Retinal pigment epithelial cell (primary cell): ENCODE results near the gene ULBP1.
A peak's percentile ranks its signal among the peaks of the same experiment; 100 is the strongest.
"Not testable (repeated sequence)": the region's sequence is repeated elsewhere in the genome, so short reads cannot be mapped to it uniquely, and the experiment has no call there.

ENCODE experiments used
- DNase-seq: peaks from one replicate; pipeline ENCODE4 v3.0.0-alpha.2; 2010; ENCODE audit warnings: low read depth
- H3K4me3 ChIP-seq: 2 replicates; pipeline ENCODE4 v1.5.1; 2011; ENCODE audit warnings: mild to moderate bottlenecking, low read length, control low read depth, moderate library complexity
- TF ChIP-seq, protein P1 (sequence below): conservative IDR thresholded peaks from 2 replicates; pipeline ENCODE4 v1.5.1; 2011; ENCODE audit warnings: low read depth, low read length, control low read depth, inconsistent platforms

Gene ULBP1

DNA sequence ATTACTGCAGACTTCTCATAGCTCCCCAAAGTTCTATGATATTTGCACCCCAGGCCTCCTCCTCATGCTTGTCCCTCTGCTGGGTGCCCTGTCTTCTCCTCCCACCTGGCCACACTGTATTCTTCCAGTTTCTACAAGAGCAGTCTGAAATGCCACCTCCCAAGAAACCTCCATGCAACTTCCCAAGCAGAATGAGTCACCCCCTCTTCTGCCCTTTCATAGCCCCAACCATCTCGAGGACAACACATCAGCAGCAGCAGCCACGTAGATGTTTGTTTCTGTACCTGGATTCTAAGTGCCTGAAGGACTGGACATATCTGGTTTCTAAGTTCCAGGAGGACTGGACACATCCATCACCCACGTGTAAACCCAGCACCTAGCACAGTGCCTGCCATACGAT is 28.5 kb upstream of the ULBP1 start:
- TF ChIP-seq, protein P1, sequence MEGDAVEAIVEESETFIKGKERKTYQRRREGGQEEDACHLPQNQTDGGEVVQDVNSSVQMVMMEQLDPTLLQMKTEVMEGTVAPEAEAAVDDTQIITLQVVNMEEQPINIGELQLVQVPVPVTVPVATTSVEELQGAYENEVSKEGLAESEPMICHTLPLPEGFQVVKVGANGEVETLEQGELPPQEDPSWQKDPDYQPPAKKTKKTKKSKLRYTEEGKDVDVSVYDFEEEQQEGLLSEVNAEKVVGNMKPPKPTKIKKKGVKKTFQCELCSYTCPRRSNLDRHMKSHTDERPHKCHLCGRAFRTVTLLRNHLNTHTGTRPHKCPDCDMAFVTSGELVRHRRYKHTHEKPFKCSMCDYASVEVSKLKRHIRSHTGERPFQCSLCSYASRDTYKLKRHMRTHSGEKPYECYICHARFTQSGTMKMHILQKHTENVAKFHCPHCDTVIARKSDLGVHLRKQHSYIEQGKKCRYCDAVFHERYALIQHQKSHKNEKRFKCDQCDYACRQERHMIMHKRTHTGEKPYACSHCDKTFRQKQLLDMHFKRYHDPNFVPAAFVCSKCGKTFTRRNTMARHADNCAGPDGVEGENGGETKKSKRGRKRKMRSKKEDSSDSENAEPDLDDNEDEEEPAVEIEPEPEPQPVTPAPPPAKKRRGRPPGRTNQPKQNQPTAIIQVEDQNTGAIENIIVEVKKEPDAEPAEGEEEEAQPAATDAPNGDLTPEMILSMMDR: no peak

DNA sequence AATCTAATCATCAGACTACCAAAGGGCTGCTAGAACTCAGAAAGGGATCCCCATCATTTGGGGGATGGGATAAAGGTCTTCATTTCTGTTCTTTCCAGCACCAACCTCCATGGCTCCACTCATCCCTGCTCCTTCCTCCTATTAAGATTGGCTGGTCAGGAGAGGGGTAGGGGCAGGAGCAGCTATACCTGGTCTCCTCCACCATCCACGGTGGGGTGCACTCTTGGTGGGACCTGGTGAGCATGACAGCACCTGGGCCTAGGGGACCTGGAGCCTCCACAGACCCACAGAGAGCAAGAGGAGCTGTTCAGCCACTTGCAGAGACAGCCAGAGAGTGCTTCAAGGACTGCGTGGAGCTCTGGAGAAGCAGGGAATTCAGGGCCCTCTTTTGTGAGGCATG is 28.1 kb upstream of the ULBP1 start:
- no peak overlapping the region for H3K4me3 ChIP-seq
- TF ChIP-seq, protein P1: no peak
- DNase-seq: no peak

More for the DNA sequence above, 28.5 kb upstream of the ULBP1 start:
- no peak overlapping the region for H3K4me3 ChIP-seq
- no peak for DNase-seq

DNA sequence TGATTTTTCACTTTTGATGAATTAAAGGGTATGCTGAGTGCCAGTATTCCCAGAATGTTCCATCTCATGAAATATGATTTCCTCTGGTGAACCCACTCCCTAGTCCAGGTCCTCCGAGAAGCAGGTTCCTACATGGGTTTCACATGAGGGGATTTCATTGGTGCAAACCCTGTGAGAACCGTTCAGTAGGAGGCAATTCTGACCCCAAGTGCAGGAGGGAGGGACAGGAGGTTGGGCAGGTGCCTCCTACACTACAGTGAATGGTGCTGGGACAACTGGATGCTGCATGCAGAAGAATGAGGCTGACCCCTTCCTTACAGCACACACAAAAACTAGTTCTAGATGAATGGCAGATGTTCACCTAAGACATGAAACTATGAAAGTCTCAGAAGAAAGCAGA is 27.0 kb upstream of the ULBP1 start:
- no peak overlapping the region for H3K4me3 ChIP-seq
- TF ChIP-seq, protein P1: no peak
- no peak for DNase-seq

DNA sequence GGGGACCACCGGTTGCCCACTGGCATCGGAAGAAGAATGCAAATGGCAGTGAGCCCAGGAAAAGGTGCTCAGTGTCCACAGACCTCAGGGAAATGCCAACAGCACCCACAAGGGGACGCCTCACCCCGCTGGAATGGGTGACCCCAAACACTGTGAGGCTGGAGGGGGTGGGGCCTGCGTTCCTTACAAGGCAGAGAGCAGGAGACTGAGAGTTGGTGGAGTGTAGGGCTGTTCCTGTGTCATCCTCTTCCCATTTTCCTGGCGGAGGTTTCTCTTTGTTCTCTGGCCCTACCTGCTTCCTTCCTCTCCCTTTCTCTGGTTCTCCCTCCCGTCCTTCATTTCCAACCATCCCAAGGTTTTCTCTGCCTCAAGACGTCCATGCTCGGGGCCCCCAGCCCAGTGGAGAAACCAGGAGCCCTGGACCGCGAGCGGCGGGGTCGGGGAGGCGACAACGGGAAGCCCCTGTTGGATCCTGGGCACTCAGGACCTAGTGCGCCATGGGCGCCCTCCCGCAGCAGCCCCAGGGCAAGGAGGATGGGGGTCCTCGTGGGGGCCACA is 25.7 kb upstream of the ULBP1 start:
- peak overlapping the region; percentile 26 for H3K4me3 ChIP-seq
- not testable (repeated sequence) for DNase-seq

DNA sequence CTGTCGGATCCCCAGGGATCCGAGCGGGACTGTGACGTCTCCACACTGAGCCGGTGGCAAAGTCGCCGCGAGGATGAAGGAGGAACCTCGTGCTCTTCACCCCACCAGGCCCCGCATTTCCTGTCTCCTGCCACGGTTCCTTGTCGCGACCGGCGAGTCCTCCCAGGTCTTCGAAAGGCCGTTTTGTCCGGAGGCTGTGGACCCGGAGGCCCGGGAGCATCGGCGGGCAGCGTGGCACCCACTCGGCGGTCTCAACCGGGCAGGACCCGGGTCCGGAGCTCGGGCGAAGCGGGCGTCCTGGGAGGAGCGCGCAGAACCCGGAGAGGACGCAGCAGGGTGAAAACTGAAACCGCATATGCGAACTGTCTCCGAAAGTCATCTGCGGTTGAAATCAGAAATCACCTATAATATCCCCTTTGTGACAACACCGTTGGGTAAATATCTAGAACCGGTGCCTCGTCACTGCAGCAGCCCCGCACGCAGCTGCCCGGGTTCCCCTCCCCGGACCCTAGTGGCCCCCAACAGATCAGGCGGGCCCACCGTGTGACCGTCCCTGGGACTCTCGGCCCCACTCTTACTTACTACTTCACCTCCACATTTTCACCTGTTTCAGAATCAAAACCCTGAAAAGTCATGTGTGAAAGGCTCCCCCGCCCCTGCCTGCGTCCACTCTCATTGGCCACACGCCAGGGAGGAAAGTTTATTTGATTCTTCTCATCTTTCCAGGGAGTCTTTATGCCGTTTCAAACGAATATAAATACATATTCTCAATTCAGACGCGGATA is 25.0 kb upstream of the ULBP1 start:
- peak overlapping the region; percentile 26 for H3K4me3 ChIP-seq
- TF ChIP-seq, protein P1: no peak
- DNase-seq: no peak

DNA sequence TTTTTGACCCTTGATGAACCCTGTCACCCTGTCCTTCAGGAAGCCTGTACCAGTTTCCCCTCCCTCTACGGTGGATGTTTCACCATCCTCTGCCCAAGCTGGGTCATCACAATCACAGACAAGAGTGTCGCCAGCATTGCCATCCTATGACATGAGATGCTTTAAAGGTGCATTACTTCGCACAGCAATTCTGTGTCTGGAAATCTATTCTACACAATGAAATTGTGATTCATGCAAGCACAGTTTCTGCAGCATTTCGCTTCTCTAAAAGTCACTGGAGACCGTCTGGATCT is 24.4 kb upstream of the ULBP1 start:
- H3K4me3 ChIP-seq: no peak overlapping the region
- TF ChIP-seq, protein P1: no peak
- no peak for DNase-seq

DNA sequence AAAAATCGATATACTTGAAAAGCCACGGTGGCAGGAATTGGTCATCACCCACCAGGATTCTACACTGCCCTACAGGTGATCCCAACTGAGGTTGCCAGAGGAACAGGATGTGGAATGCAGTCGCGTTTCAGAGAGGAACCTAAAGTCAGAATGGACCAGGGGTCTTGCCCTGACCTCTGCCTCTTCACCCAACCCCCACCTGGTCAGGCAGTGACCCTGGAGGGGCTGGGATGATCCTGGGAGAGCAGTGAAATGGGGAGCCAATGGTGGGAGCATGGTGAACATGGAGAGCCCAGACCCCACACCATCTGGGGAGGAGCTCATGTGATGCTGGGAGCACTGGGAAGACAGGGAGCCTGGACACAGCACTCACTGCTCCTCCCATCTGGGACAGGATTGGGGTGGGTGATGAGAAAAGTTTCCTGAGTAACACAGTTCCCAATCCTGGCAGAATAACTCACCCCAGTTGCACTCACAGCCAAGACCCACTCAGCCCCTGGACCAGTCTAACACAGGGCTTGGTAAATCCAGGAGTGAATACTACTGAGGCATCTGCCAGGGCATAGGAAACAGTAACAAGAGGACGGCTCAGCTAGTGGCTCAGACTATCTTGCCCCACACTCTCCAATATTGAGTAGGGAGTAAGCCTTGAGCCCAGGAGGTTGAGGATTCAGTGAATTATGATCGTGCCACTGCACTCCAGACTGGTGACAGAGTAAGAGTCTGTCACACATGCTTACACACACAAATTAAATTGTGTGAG is 23.7 kb upstream of the ULBP1 start:
- DNase-seq: no peak
- H3K4me3 ChIP-seq: no peak overlapping the region
- TF ChIP-seq, protein P1: no peak
